Measurements from ENCODE around the gene GALNT11. TPM values are rescaled to one million over a fixed set of nuclear protein-coding genes. Genes with fewer than 3 reads are reported as not detected.
"Not testable (repeated sequence)": the region's sequence is repeated elsewhere in the genome, so short reads cannot be mapped to it uniquely, and the experiment has no call there.

The GALNT11 gene
- polyA plus RNA-seq, 1 donor: 30.1 TPM

DNA sequence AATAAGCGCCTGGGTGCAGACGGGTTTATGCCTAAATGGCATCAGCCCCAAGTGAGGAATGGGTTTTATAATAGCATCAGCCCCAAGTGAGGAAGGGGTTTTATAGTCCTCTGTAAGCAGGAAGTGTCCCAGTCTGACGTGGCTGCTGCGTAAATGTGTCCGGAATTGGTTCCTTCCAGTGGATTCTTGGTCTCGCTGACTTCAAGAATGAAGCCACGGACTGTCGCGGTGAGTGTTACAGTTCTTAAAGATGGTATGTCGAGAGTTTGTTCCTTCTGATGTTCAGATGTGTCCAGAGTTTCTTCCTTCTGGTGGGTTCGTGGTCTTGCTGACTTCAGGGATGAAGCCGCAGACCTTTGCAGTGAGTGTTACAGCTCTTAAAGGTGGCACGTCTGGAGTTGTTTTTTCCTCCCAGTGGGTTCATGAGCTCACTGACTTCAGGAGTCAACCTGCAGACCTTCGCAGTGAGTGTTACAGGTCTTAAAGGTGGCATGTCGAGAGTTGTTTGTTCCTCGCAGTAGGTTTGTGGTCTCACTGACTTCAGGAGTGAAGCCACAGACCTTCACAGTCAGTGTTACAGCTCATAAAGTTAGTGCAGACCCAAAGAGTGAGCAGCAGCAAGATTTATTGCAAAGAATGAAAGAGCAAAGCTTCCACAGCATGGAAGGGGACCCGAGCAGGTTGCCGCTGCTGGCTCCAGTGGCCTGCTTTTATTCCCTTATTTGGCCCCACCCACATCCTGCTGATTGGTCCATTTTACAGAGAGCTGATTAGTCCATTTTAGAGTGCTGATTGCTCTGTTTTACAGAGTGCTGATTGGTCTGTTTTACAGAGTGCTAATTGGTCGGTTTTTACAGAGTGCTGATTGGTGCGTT lies 2.3 kb downstream of the GALNT11 start:
- DNase-seq (ENCODE audit: low read depth): not testable (repeated sequence)

GRCh38 chr7:152030059-152030458 lies 4.6 kb downstream of the GALNT11 start:
- DNase-seq (ENCODE audit: low read depth): not testable (repeated sequence)

DNA sequence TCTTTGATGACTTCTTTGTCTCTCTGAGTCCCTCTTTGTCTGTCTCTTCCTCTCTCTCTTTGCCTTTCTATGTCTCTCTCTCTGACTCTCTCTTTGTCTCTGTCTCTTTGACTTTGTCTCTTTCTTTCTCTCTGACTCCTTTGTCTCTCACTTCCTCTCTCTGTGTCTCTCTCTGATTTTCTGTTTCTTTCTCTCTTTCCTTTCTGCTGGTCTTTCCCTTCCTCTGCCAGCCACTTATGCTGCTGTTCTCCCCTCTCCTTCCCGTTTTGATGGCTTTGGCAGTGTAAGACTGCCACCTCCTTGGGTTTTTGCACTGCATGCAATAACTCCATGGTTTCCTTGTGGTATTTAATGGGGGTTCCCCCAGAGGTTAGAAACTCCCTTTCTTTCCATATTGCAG lies 5.2 kb downstream of the GALNT11 start:
- DNase-seq (ENCODE audit: low read depth): not testable (repeated sequence)

- no peak for DNase-seq (ENCODE audit: low read depth)
Measured at GRCh38 chr7:152035817-152036216, 10.3 kb downstream of the GALNT11 start.

DNA sequence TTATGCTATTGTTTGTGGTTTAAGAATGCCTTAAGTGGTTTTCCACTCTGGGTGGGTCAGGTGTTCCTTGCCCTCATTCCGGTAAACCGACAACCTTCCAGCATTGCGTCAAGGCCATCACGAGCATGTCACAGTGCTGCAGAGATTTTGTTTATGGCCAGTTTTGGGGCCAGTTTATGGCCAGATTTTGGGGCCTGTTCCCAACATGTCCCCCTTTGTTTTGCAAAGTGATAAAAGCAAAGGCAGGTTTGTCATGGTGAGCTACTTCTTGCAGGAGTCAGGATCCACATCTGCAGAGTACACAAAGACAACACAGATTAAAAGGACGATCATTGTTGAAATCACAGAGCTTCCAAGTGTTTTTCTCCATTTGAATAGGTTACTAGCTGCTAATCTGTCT lies 12.9 kb downstream of the GALNT11 start:
- not testable (repeated sequence) for DNase-seq (ENCODE audit: low read depth)

DNA sequence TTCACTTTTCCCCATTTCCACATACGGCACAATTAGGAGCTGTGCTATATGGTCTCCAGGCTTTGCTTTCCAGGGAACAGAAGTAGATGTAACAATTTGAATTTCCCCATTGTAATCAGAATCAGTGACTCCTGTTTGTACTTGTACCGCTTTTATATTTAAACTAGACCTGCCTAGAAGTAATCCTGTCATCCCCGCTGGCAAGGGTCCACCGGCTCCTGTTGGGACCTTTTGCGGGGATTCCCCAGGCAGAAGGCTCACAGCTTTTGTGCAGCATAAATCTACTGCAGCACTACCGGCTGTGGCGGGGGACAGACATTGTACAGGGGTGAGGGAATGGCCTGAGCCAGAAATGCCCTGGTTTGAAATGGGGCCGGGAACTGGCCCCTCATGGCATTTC lies 17.6 kb downstream of the GALNT11 start:
- DNase-seq (ENCODE audit: low read depth): not testable (repeated sequence)

DNA sequence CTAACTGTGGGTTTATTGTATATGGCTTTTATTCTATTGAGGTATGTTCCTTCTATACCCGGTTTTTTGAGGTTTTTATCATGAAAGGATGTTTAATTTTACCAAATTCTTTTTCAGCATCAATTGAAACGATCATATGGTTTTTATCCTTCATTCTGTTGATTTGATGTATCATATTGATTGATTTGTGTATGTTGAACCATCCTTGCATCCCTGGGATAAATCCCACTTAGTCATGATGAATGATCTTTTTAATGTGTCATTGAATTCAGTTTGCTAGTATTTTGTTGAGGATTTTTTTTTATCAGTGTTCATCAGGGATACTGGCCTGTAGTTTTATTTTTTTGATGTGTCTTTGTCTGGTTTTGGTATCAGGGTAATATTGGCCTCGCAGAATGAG lies 19.4 kb downstream of the GALNT11 start:
- not testable (repeated sequence) for DNase-seq (ENCODE audit: low read depth)

- DNase-seq (ENCODE audit: low read depth): no peak
Measured at GRCh38 chr7:152046531-152046930, 21.1 kb downstream of the GALNT11 start.

DNA sequence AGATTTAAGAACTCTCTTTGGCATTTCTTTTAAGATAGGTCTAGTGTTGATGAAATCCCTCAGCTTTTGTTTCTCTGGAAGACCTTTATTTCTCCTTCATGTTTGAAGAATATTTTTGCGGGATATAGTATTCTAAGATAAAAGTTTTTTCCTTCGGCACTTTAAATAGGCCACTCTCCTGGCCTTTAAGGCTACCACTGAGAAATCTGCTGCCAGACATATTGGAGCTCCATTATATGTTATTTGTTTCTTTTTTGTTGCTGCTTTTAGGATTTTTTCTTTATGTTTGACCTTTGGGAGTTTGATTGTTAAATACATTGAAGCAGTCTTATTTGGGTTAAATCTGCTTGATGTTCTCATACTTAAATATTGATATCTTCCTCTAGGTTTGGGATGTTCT lies 22.6 kb downstream of the GALNT11 start:
- no peak for DNase-seq (ENCODE audit: low read depth)

DNA sequence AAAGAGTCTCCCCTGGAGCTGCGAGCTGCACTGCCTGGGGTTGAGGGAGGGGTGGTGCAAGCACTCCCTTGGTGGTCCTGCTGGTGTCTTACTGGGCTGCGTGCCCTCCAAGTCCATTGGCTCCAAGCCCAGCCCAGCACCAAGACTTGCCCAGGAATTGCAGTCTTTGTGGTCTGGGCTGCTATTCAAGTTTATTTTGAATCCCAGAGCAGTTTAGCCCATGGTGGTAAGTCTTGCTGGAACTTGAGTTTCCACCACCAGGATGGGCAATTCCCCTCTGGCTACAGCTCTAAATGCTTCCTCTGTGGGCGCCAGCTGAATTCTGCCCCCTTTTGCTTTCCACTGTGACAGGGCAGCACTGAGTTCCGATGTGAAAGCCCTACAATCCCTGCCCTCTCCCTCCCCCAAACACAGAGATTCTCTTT lies 25.1 kb downstream of the GALNT11 start:
- no peak for DNase-seq (ENCODE audit: low read depth)

DNA sequence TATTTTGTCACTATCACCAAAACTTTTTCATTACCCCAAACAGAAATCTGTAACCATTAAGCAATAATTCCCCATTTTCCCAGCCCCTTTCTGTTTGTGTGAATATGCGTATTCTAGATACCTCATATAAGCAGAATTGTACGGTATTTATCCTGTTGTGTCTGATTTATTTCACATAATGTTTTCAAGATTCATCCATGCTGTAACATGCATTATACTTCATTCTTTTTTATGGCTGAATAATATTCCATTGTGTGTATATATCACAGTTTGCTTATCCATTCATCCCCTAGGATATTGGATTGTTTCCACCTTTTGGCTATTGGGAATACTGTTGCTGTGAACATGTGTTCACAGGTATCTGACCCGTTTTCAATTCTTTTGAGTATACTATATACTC lies 26.5 kb downstream of the GALNT11 start:
- no peak for DNase-seq (ENCODE audit: low read depth)

GRCh38 chr7:152052771-152053170 lies 27.3 kb downstream of the GALNT11 start:
- no peak for DNase-seq (ENCODE audit: low read depth)

GRCh38 chr7:152054367-152055230 lies 29.1 kb downstream of the GALNT11 start:
- peak; percentile 16 for DNase-seq (ENCODE audit: low read depth)

- no peak for DNase-seq (ENCODE audit: low read depth)
Measured at GRCh38 chr7:152056621-152057274, 31.3 kb downstream of the GALNT11 start.

- DNase-seq (ENCODE audit: low read depth): no peak
Measured at GRCh38 chr7:152059311-152059710, 33.8 kb downstream of the GALNT11 start.

DNA sequence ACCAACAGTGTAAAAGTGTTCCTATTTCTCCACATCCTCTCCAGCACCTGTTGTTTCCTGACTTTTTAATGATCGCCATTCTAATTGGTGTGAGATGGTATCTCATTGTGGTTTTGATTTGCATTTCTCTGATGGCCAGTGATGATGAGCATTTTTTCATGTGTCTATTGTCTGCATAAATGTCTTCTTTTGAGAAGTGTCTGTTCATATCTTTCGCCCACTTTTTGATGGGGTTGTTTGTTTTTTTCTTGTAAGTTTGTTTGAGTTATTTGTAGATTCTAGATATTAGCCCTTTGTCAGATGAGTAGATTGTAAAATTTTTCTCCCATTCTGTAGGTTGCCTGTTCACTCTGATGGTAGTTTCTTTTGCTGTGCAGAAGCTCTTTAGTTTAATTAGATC lies 35.6 kb downstream of the GALNT11 start:
- DNase-seq (ENCODE audit: low read depth): not testable (repeated sequence)

GRCh38 chr7:152063192-152063591 lies 37.7 kb downstream of the GALNT11 start:
- DNase-seq (ENCODE audit: low read depth): not testable (repeated sequence)

GRCh38 chr7:152063821-152064220 lies 38.3 kb downstream of the GALNT11 start:
- not testable (repeated sequence) for DNase-seq (ENCODE audit: low read depth)

- not testable (repeated sequence) for DNase-seq (ENCODE audit: low read depth)
Measured at GRCh38 chr7:152065800-152066344, 40.4 kb downstream of the GALNT11 start.

- DNase-seq (ENCODE audit: low read depth): no peak
Measured at GRCh38 chr7:152072421-152072820, 46.9 kb downstream of the GALNT11 start.

GRCh38 chr7:152073352-152073751 lies 47.9 kb downstream of the GALNT11 start:
- DNase-seq (ENCODE audit: low read depth): no peak

- no peak for DNase-seq (ENCODE audit: low read depth)
Measured at GRCh38 chr7:152074673-152075072, 49.2 kb downstream of the GALNT11 start.
